ENCODE data around the gene DARS1.

DNA sequence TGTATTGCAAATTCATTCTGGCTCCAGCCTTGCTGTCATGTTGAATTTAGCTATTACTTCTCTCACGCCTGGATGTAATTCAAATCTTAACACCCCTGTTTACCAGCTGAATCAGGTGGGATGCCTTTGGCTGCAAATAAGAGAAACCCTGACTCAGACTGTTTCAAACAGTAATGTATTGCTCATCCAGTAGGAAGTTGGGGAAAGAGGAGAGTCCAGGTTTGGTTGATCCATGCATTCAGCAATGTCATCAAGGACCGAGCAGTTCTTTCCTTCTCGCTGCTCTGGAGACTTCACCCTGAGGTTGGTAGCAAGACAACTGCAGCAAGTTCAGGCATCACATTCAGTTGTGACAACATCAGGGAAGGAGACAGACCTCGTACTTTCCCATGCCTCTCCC, 6.4 kb upstream of the DARS1 start:
- TF ChIP-seq POLR2A (IDR thresholded peaks at IDR 0.05), result no peak
- TF ChIP-seq, protein P1, sequence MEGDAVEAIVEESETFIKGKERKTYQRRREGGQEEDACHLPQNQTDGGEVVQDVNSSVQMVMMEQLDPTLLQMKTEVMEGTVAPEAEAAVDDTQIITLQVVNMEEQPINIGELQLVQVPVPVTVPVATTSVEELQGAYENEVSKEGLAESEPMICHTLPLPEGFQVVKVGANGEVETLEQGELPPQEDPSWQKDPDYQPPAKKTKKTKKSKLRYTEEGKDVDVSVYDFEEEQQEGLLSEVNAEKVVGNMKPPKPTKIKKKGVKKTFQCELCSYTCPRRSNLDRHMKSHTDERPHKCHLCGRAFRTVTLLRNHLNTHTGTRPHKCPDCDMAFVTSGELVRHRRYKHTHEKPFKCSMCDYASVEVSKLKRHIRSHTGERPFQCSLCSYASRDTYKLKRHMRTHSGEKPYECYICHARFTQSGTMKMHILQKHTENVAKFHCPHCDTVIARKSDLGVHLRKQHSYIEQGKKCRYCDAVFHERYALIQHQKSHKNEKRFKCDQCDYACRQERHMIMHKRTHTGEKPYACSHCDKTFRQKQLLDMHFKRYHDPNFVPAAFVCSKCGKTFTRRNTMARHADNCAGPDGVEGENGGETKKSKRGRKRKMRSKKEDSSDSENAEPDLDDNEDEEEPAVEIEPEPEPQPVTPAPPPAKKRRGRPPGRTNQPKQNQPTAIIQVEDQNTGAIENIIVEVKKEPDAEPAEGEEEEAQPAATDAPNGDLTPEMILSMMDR (IDR thresholded peaks at IDR 0.05), result no peak
